Measurements from ENCODE around the gene ZNF654. TPM values are rescaled to one million over a fixed set of nuclear protein-coding genes. Genes with fewer than 3 reads are reported as not detected.

Gene ZNF654
- total and polyA plus RNA-seq, 10 of the 15 experiments (the other 5 are each of a cell fraction or from before 2014, with no cell fraction given), result 2.7 to 14.2 (median 10.0) TPM

DNA sequence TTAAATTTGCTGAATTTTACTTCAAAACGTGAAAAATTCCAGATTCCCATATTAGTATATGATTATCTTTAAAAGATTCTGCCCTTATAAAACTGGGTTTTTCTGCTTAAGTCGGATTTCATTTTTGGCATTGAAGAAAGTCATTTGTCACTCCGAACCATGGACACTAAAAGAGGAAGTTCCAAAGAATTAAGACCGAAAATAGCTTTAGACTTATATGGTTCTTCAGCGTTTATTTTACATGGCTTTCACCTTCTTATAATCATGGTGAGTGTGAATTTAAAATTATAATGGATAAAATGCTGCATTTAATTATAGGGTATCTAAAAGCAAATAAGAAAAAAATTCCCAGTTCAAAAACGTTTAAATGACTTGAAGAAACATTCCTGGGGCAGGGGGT is 91.8 kb downstream of the ZNF654 start (continued):
- no peak for TF ChIP-seq ZNF687 (IDR thresholded peaks at IDR 0.05)

GRCh38 chr3:88151358-88151757 is 92.3 kb downstream of the ZNF654 start:
- Histone ChIP-seq H3K9me3 (replicated peaks; ENCODE audit: control insufficient read depth, insufficient read depth, low read length) (no peaks in the 10 kb centered on the region), H3K27ac (ENCODE audit: control insufficient read depth, insufficient read depth) (peak overlapping the region; percentile 96), H3K27me3 (replicated peaks in 1 of 2; ENCODE audit: control insufficient read depth in 2 of 2, insufficient read depth in 2 of 2, low read length in 1 of 2) (no peaks in the 10 kb centered on the region), H3K4me1 (ENCODE audit: control insufficient read depth, insufficient read depth, low read length) (no peaks in the 10 kb centered on the region; the same call in 1 of the 2 replicates), H3K79me2 (ENCODE audit: control insufficient read depth, insufficient read depth, low read length) (peaks cover 60% of the 10 kb centered on the region), H3K4me3 (peak overlapping the region; percentile 81), H2AFZ (ENCODE audit: control insufficient read depth, low read depth, low read length) (no peak overlapping the region), H3K4me2 (ENCODE audit: control insufficient read depth, insufficient read depth) (peak overlapping the region; percentile 92), H4K20me1 (ENCODE audit: control insufficient read depth, insufficient read depth) (no peaks in the 10 kb centered on the region), H3K36me3 (ENCODE audit: control insufficient read depth in 2 of 2, insufficient read depth in 2 of 2, low read length in 1 of 2) (peaks cover 0 to 5% of the 10 kb centered on the region in 2 experiments; a peak in 1 of 4 replicates), H3K9ac (ENCODE audit: control insufficient read depth, insufficient read depth, low read length) (peak overlapping the region; percentile 92)
- ATAC-seq (peak; percentile 4; the same call in 2 of the 3 replicates), DNase-seq (ENCODE audit: low read depth, low spot score) (no peak), FAIRE-seq (peak; percentile 80)
- 0% methylated on average over 4 of the region's 4 CpGs for WGBS (ENCODE audit: insufficient coverage, insufficient replicate concordance, low lambda C conversion rate, missing lambda C conversion rate)
- no TSS peak for BruUV-seq (replicated peaks)
- TF ChIP-seq MXI1 (IDR thresholded peaks at IDR 0.05; ENCODE audit: low read depth, low read length) (no peak), POLR2AphosphoS5 (IDR thresholded peaks at IDR 0.05; ENCODE audit: low read length) (peak; percentile 34; the same call in 1 of the 2 replicates), YY1 (IDR thresholded peaks at IDR 0.05; ENCODE audit: low read depth, low read length) (no peak), CEBPZ (IDR thresholded peaks at IDR 0.05; ENCODE audit: low read depth, low read length) (no peak), ZNF622 (IDR thresholded peaks at IDR 0.05) (no peak), GATAD2B (conservative IDR thresholded peaks at IDR 0.05; ENCODE audit: low read depth) (no peak), NFYB (IDR thresholded peaks at IDR 0.05; ENCODE audit: insufficient read depth, low read depth, low read length) (0 out of 2 replicates have a peak, but pooled peaks have one; percentile 40), YBX1 (IDR thresholded peaks at IDR 0.05) (no peak), PRDM15 (CRISPR knock-in tag; IDR thresholded peaks at IDR 0.05) (no peak)
- in situ Hi-C loops (cut with MboI) (no loop called here), intact Hi-C loops (cut with micrococcal nuclease; ENCODE audit: unreplicated experiment) (loop anchor here (2.0 kb wide), 1 partner anchor 93 kb away; the partner anchor contains the start of genes CGGBP1 and ZNF654)
- ChIA-PET CTCF (interaction anchor here (1.3 to 1.5 kb wide), 2 partner anchors 10 to 93 kb away, joined by 4 read pairs; no protein-coding TSS in a partner anchor), SMC1A (ENCODE audit: uncharacterized antibody, unreplicated experiment) (interaction anchor here (1.5 to 2.6 kb wide), 5 partner anchors 9 to 119 kb away, joined by 3 to 12 read pairs (median 6); no protein-coding TSS in a partner anchor), POLR2A (interaction anchor here (0.7 to 4.6 kb wide), 6 partner anchors 12 to 119 kb away, joined by 3 to 27 read pairs (median 4); partner anchors contain the start of genes CGGBP1 and ZNF654), RAD21 (ENCODE audit: unreplicated experiment) (no interaction called here)
